ENCODE data around the gene PTBP1. TPM values are rescaled to one million over a fixed set of nuclear protein-coding genes. Genes with fewer than 3 reads are reported as not detected.
"Not testable (repeated sequence)": the region's sequence is repeated elsewhere in the genome, so short reads cannot be mapped to it uniquely, and the experiment has no call there.

PTBP1 gene
- polyA plus RNA-seq, 1 donor from 2014 or later = 163 TPM

DNA sequence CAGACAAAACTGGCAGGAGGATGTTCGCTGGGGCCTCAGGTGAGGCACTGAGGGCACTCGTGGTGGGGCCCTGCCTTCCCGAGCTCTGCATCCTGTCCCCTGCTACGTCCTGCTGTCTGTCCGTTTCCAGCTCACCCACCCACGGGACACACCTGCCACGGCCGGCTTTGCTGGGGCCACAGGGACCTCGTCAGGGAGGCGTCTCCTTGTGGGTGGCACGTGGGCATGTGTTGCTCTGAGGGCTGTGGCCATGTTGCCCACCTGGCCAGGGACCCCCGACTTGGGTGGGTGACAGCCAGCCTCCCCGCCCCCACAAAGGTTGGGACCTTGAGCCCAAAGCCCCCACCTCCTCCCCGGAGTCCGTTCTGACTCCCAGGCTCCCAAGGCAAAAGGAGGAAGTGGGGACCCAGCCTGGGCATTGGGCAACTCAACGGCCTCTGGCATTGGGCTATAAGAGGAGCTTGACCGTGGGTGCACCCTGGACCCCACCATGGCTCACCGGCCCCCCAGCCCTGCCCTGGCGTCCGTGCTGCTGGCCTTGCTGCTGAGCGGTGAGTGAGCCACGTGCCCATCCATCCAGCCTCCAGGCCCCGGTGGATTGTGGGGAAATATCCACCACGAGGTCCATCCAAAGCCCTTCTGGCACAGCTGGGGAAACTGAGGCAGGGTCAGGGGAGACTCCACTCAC lies 43.4 kb downstream of the PTBP1 start, which contains the start of gene PRTN3:
Gene PRTN3 (plus strand): TSS at position 481 of the 688 bp plus-strand sequence. CDS start 10 bp downstream, at position 491.
- Mint-ChIP-seq H3K27me3 (peaks cover 47% of the 10 kb centered on the region), H3K36me3 (peaks cover 3% of the 10 kb centered on the region), H3K4me1 (peaks cover 5 to 7% (median 6%) of the 10 kb centered on the region in 3 donors), H3K4me3 (peak within 1 kb of the TSS in 1 of 4 donors; percentile 9), H3K9me3 (peaks cover 0 to 6% (median 0%) of the 10 kb centered on the region in 3 donors), H3K27ac (peak within 1 kb of the TSS; percentile 63 to 92 (median 68))

DNA sequence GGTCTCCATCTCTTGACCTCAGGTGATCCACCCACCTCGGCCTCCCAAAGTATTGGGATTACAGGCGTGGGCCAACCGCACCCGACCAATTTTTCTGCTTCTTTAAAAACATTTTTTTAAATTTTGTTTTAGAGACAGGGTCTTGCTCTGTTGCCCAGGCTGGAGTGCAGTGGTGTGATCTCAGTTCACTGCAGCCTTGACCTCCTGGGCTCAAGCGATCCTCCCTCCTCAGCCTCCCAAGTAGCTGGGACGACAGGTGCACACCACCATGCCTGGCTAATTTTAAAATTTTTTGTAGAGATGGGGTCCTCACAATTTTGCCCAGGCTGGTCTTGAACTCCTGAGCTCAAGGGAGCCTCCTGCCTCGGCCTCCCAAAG lies 45.5 kb downstream of the PTBP1 start:
- H3K27ac Mint-ChIP-seq = not testable (repeated sequence)

DNA sequence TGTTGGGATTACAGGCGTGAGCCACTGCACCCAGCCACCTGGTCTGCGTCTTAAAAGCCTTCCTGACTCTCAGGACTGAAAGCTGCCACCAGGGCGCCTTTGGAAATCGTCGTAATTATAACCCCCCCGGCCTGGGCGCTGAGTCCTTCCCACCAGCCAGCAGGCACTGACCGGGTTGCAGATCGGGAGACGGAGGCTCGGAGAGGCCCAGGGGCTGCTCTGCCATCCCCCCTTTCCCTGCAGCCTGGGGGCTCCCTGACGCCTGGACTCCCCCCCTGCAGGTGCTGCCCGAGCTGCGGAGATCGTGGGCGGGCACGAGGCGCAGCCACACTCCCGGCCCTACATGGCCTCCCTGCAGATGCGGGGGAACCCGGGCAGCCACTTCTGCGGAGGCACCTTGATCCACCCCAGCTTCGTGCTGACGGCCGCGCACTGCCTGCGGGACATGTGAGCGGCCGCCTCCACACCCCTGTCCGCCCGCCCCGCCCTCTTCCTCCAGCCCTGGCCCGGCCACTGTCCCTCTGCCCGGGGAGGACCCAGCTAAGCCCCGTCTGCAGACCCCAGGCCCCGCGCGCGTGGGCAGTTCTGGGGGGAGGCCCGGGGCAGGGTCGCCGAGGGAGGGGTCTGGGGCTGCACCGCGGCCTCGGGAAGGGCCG lies 46.1 kb downstream of the PTBP1 start:
- Mint-ChIP-seq H3K4me3 (peak overlapping the region in 1 of 4 donors; percentile 39), H3K9me3 (peaks cover 0 to 3% (median 0%) of the 10 kb centered on the region in 3 donors), H3K36me3 (peaks cover 4% of the 10 kb centered on the region), H3K27me3 (peaks cover 49% of the 10 kb centered on the region), H3K4me1 (peaks cover 6 to 7% (median 7%) of the 10 kb centered on the region in 3 donors), H3K27ac (no peak overlapping the region)

More for the DNA sequence above, 45.5 kb downstream of the PTBP1 start:
- H3K4me1 Mint-ChIP-seq, H3K9me3 Mint-ChIP-seq, H3K36me3 Mint-ChIP-seq: not testable (repeated sequence)
- H3K4me3 Mint-ChIP-seq = peak overlapping the region in 1 of 4 donors; percentile 39
- H3K27me3 Mint-ChIP-seq = peaks cover 48% of the 10 kb centered on the region

DNA sequence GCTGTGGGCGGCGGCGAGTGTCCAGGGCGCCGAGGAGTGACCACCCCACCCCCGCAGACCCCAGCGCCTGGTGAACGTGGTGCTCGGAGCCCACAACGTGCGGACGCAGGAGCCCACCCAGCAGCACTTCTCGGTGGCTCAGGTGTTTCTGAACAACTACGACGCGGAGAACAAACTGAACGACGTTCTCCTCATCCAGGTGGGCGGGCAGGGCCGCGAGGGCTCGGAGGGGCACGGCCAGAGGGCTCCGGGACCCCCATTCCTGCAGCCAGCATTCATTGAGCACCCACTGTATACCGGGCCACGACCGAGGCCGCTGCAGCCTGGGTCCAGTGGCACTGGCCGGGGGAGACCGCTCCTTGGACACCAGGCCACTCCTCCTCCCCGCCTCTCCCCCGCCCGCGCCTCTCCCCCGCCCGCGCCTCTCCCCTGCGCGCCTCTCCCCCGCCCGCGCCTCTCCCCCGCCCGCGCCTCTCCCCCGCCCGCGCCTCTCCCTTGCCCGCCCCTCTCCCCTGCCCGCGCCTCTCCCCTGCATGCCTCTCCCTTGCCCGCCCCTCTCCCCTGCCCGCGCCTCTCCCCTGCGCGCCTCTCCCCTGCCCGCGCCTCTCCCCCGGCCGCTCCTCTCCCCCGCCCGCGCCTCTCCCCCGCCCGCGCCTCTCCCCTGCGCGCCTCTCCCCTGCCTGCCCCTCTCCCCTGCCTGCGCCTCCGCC lies 46.7 kb downstream of the PTBP1 start:
- H3K4me3 Mint-ChIP-seq = peak overlapping the region in 1 of 4 donors; percentile 89

DNA sequence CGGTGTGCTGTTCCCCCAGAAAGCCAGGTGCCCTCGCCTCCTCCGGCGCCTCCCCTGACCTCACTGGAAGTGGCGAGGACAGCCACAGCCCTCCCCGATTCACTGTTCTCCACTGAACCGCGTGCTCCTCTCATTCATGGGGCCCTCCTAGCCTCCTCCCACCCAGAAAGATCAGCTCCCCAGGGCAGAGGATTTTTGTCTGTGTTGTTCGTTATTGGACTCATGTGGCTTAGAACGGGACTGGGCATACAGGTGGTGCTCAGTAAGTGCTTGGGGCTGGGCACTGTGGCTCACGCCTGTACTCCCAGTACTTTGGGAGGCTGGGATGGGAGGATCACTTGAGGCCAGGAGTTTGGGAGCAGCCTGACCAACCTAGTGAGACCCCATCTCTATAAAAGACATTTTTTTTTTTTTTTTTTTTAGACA lies 47.3 kb downstream of the PTBP1 start:
- H3K27ac Mint-ChIP-seq = peak overlapping the region in 1 of 3 donors; percentile 3
- peaks cover 0 to 3% (median 0%) of the 10 kb centered on the region in 3 donors for H3K9me3 Mint-ChIP-seq
- peaks cover 6 to 7% (median 7%) of the 10 kb centered on the region in 3 donors for H3K4me1 Mint-ChIP-seq
- peaks cover 4% of the 10 kb centered on the region for H3K36me3 Mint-ChIP-seq
- H3K4me3 Mint-ChIP-seq = peak overlapping the region in 1 of 4 donors; percentile 89
- H3K27me3 Mint-ChIP-seq = peaks cover 48% of the 10 kb centered on the region

More for the DNA sequence above, 46.7 kb downstream of the PTBP1 start:
- H3K36me3 Mint-ChIP-seq = peaks cover 4% of the 10 kb centered on the region
- peaks cover 0 to 3% (median 0%) of the 10 kb centered on the region in 3 donors for H3K9me3 Mint-ChIP-seq
- peaks cover 6 to 7% (median 7%) of the 10 kb centered on the region in 3 donors for H3K4me1 Mint-ChIP-seq
- H3K27ac Mint-ChIP-seq = peak overlapping the region in 1 of 3 donors; percentile 3
- H3K27me3 Mint-ChIP-seq = peaks cover 47% of the 10 kb centered on the region

DNA sequence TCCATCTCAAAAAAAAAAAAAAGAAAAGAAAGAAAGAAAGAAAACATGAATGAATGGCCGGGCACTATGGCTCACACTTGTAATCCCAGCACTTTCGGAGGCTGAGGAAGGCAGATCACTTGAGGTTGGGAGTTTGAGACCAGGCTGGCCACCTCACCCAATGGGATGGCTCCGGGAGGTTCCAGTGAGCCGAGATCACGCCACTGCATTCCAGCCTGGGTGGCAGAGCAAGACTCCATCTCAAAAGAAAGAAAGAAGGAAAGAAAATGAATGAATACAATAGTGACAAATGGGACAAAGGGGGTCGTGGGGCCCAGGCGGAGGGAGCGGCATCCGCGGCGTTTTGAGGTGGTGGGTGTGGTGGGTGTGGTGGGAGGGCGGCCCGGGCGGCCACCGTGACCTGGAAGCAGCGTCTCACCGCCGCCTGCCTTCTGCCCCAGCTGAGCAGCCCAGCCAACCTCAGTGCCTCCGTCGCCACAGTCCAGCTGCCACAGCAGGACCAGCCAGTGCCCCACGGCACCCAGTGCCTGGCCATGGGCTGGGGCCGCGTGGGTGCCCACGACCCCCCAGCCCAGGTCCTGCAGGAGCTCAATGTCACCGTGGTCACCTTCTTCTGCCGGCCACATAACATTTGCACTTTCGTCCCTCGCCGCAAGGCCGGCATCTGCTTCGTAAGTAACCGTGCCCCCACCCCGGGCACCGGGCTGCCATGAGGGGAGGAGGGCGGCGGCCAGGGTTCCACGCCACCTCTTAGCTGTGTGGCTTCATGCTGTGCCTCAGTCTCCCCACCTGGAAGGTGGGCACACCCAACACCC lies 48.7 kb downstream of the PTBP1 start:
- Mint-ChIP-seq H3K4me1 (peaks cover 6 to 7% (median 7%) of the 10 kb centered on the region in 3 donors), H3K9me3 (peaks cover 0 to 3% (median 0%) of the 10 kb centered on the region in 3 donors), H3K36me3 (peaks cover 4% of the 10 kb centered on the region), H3K27me3 (peaks cover 50% of the 10 kb centered on the region), H3K4me3 (peak overlapping the region in 3 of 4 donors; percentile 32 to 49 (median 48)), H3K27ac (peak overlapping the region in 2 of 3 donors; percentile 75 to 83)

DNA sequence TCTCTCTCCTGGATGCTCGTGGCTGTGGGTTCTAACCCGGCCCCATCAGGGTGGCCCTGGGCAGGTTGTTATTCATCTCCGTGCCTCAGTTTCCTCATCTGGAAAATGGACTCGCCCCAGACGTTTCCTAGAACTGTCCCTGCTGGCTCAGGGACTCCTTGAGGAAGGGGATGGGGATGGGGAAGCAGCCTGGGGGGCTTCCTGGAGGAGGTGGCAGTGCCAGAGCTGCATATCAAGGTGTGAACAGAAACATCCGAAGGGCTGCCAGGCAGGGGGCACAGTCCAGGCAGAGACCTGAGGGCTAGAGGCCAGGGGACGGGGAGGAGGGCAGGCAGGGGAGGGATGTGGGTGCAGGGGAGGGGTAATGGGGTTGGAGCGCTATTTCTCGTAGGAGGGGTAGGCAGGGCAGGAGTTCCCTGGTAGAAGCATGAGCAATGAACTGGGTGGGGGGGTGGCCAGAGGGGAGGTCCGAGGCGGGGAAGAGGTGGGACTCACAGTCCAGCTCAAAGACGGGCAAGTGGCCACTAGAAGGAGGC lies 51.2 kb downstream of the PTBP1 start:
- peaks cover 6 to 7% (median 7%) of the 10 kb centered on the region in 3 donors for H3K4me1 Mint-ChIP-seq
- peaks cover 0 to 3% (median 0%) of the 10 kb centered on the region in 3 donors for H3K9me3 Mint-ChIP-seq
- peaks cover 1% of the 10 kb centered on the region for H3K36me3 Mint-ChIP-seq
- no peak overlapping the region for H3K4me3 Mint-ChIP-seq
- H3K27ac Mint-ChIP-seq = peak overlapping the region in 1 of 3 donors; percentile 25
- H3K27me3 Mint-ChIP-seq = peaks cover 38% of the 10 kb centered on the region

DNA sequence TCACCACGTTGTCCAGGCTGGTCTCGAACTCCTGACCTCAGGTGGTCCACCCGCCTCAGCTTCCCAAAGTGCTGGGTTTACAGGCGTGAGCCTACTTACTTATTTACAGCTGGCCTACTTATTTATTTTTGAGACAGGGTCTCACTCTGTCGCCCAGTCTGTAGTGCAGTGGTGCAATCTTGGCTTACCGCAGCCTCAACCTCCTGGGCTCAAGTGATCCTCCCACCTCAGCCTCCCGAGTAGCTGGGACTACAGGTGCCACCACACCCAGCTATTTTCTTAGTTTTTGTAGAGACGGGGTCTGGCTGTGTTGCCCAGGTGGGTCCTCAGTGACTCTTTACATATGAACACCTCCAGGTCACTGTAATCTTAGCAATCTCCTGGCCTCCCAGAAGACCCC lies 51.9 kb downstream of the PTBP1 start:
- H3K4me1 Mint-ChIP-seq, H3K9me3 Mint-ChIP-seq, H3K4me3 Mint-ChIP-seq, H3K36me3 Mint-ChIP-seq: not testable (repeated sequence)
- Mint-ChIP-seq H3K27me3 (peaks cover 36% of the 10 kb centered on the region), H3K27ac (peak overlapping the region in 1 of 3 donors; percentile 28)

DNA sequence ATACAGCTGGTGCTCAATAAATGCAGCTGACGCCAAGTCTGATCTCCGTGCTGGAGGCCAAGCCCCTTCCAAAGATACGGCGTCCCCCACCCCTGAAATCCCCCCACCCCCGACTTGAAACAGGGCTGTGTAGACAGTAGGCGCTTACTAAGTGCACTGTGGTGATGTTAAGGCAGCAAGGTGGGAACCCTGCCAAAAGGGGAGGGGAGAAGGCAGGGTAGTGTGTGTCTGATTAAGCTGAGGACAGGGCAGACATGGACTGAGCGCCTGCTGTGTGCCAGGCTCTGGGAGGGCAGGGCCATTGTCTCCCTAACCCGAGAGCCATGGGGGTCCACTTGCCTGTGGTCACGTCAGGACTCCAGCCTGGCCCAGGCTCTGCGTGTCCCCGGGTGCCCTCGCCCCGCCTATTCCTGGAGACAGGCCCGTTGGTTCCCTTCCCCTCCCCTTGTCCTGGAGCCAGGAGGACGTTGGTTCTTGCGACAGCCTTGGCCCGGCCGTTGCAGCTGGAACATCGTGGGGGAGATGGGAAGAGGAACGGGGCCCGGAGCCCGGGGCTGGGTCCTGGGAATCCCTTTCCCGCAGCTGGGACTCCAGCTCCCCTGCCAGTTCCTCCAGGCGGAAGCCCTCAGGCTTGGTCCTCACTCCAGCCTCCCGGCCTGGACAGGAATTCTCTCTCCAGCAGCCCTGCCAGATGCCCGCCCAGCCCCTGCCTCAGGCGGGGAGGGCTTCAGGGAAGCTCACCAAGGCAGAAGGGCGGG lies 53.1 kb downstream of the PTBP1 start:
- no peaks in the 10 kb centered on the region for H3K9me3 Mint-ChIP-seq
- H3K36me3 Mint-ChIP-seq = peaks cover 1% of the 10 kb centered on the region
- peaks cover 4% of the 10 kb centered on the region in 3 donors for H3K4me1 Mint-ChIP-seq
- H3K27ac Mint-ChIP-seq = peak overlapping the region in 1 of 3 donors; percentile 28
- H3K27me3 Mint-ChIP-seq = peaks cover 27% of the 10 kb centered on the region
- no peak overlapping the region for H3K4me3 Mint-ChIP-seq

DNA sequence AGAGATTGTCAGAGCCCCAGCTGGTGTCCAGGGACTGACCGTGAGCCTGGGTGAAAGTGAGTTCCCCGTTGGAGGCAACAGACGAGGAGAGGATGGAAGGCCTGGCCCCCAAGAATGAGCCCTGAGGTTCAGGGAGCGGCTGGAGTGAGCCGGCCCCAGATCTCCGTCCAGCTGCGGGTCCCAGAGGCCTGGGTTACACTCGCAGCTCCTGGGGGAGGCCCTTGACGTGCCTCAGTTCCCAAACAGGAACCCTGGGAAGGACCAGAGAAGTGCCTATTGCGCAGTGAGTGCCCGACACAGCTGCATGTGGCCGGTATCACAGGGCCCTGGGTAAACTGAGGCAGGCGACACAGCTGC lies 53.7 kb downstream of the PTBP1 start:
- Mint-ChIP-seq H3K27ac (no peak overlapping the region), H3K4me3 (no peak overlapping the region), H3K4me1 (no peaks in the 10 kb centered on the region), H3K27me3 (peaks cover 23% of the 10 kb centered on the region), H3K36me3 (peaks cover 1% of the 10 kb centered on the region), H3K9me3 (no peaks in the 10 kb centered on the region)

DNA sequence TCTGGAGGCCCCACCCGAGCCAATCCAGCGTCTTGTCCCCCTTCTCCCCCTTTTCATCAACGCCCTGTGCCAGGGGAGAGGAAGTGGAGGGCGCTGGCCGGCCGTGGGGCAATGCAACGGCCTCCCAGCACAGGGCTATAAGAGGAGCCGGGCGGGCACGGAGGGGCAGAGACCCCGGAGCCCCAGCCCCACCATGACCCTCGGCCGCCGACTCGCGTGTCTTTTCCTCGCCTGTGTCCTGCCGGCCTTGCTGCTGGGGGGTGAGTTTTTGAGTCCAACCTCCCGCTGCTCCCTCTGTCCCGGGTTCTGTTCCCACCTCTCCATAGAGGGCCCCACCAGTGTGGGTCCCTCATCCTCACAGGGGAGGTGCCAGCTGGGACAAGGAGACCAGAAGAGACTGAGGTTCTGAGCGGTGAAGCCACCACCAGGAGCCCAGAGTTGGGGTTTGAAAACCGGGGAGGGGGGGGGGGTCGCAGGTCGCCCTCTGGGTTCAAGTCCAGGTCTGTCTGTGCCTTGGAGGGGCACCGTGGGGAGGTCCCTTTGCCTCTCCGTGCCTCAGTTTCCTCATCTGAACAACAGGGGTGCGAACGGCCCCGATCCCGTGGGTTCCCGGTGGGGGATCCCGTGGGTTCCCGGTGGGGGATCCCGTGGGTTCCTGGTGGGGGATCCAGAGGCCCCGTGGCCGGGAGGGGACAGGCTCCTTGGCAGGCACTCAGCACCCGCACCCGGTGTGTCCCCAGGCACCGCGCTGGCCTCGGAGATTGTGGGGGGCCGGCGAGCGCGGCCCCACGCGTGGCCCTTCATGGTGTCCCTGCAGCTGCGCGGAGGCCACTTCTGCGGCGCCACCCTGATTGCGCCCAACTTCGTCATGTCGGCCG lies 55.1 kb downstream of the PTBP1 start, which contains the start of gene ELANE:
Gene ELANE (plus strand): TSS at position 168 of the 878 bp plus-strand sequence. CDS start 26 bp downstream, at position 194.
- H3K27me3 Mint-ChIP-seq = peaks cover 15% of the 10 kb centered on the region
- H3K9me3 Mint-ChIP-seq = no peaks in the 10 kb centered on the region
- peaks cover under 1% of the 10 kb centered on the region for H3K36me3 Mint-ChIP-seq
- no peak within 1 kb of the TSS for H3K4me3 Mint-ChIP-seq
- H3K4me1 Mint-ChIP-seq = peaks cover 0 to 5% (median 0%) of the 10 kb centered on the region in 3 donors
- H3K27ac Mint-ChIP-seq = peak within 1 kb of the TSS in 2 of 3 donors; percentile 39 to 48

DNA sequence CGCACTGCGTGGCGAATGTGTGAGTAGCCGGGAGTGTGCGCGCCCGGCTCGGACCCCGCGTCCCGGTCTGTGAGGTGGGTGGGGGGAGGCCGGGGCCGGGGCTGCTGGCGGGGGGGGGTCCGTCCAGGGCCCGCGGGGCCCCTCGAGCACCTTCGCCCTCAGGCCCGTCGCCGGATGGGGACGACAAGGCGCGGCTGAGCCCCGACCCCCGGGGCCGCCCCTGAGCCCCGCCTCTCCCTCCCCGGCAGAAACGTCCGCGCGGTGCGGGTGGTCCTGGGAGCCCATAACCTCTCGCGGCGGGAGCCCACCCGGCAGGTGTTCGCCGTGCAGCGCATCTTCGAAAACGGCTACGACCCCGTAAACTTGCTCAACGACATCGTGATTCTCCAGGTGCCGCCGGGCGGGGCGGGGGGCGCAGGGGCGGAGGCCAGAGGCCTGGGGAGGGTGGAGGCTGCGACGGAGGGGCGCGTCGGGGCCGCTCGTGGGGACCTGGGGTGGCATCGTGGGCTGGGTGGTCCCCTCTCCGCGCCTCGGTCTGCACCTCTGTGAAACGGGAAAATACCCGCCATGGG lies 55.8 kb downstream of the PTBP1 start:
- no peak overlapping the region for H3K27ac Mint-ChIP-seq
- H3K4me3 Mint-ChIP-seq = no peak overlapping the region
- peaks cover 14% of the 10 kb centered on the region for H3K27me3 Mint-ChIP-seq
- H3K9me3 Mint-ChIP-seq = no peaks in the 10 kb centered on the region
- no peaks in the 10 kb centered on the region for H3K36me3 Mint-ChIP-seq
- H3K4me1 Mint-ChIP-seq = peaks cover 0 to 5% (median 0%) of the 10 kb centered on the region in 3 donors

Measured in IgD-negative memory B cell (primary cell).